ENCODE measurements around the gene LCN15.
A peak's percentile ranks its signal among the peaks of the same experiment; 100 is the strongest.
"Not testable (repeated sequence)": the region's sequence is repeated elsewhere in the genome, so short reads cannot be mapped to it uniquely, and the experiment has no call there.

Gene LCN15

GRCh38 chr9:136714096-136714892 is 50.0 kb downstream of the LCN15 start:
- no peak for DNase-seq (ENCODE audit: low spot score)
- TF ChIP-seq CTCF (IDR thresholded peaks at IDR 0.05; ENCODE audit: extremely low read depth, missing control alignments) = no peak

DNA sequence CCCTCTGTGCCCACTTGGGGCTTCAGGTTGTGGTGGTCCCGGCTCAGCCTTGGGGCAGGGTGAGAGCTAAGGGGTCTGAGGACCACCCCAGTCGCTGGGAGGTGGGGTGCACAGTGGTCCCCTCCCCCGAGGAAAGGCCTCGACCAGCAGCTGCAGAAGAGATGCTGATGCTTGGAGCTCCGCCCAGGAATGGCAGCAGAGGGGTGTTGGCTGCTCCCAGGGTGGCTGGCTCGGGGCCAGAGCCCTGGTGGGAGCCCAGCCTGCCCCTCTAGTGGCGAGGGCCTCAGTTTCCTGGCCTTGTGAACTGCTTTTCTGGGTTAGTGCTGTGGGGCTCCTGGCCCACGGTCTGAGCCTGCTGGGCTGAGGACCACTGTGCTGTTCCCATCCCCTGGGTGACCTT is 50.8 kb downstream of the LCN15 start:
- no peak for TF ChIP-seq CTCF (IDR thresholded peaks at IDR 0.05; ENCODE audit: extremely low read depth, missing control alignments)
- DNase-seq (ENCODE audit: low spot score) = peak; percentile 52

- no peak for DNase-seq (ENCODE audit: low spot score)
- no peak for TF ChIP-seq CTCF (IDR thresholded peaks at IDR 0.05; ENCODE audit: extremely low read depth, missing control alignments)
These were observed 51.4 kb downstream of the LCN15 start for GRCh38 chr9:136712690-136713544.

- DNase-seq (ENCODE audit: low spot score) = no peak
- TF ChIP-seq CTCF (IDR thresholded peaks at IDR 0.05; ENCODE audit: extremely low read depth, missing control alignments) = no peak
These were observed 52.3 kb downstream of the LCN15 start, which contains the start of gene DIPK1B for GRCh38 chr9:136711751-136712689. TSS of gene DIPK1B (plus strand) at chr9:136712572. CDS start at chr9:136712666, 94 bp downstream.

DNA sequence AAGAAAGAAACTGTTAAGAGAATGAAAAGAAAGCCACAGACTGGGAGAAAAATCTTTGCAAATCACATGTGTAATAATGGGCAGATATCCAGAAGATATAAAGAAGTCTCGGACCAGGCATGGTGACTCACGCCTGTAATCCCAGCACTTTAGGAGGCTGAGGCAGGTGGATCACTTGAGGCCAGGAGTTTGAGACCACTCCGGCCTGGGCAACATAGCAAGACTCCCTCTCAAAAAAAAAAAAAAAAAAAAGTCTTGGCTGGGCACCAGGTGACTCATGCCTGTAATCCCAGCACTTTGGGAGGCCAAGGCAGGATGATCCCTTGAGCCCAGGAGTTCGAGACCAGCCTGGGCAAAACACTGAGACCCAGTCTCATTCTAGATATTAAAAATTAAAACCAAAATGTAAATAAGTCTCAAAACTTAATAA is 53.1 kb downstream of the LCN15 start:
- DNase-seq (ENCODE audit: low spot score) = not testable (repeated sequence)

GRCh38 chr9:136710543-136710942 is 53.8 kb downstream of the LCN15 start:
- no peak for TF ChIP-seq CTCF (IDR thresholded peaks at IDR 0.05; ENCODE audit: extremely low read depth, missing control alignments)
- DNase-seq (ENCODE audit: low spot score) = no peak
